ENCODE data around the gene ETNK1. TPM values are rescaled to one million over a fixed set of nuclear protein-coding genes. Genes with fewer than 3 reads are reported as not detected.
A peak's percentile ranks its signal among the peaks of the same experiment; 100 is the strongest.

ETNK1 gene
- total and polyA plus RNA-seq, 4 donors, result 14.3 to 129 (median 48.5) TPM

- WGBS, 2 donors, result 79 to 83% methylated on average over 3 of the region's 3 CpGs
- no peak for ATAC-seq (ENCODE audit: insufficient read depth, low FRiP score)
These were observed 7.0 kb downstream of the ETNK1 start for GRCh38 chr12:22631863-22632463.

GRCh38 chr12:22634883-22635282 is 9.9 kb downstream of the ETNK1 start:
- no peak overlapping the region for H3K27ac ChIP-seq (ENCODE audit: low read depth in 1 of 2, low read length in 1 of 2)
- peaks cover 0 to 11% (median 0%) of the 10 kb centered on the region in 5 donors for H3K4me1 ChIP-seq (ENCODE audit: control insufficient read depth in 5 of 5, insufficient read depth in 5 of 5, low read length in 5 of 5)
- H3K9me3 ChIP-seq (ENCODE audit: control insufficient read depth in 4 of 4, insufficient read depth in 3 of 4, low read length in 3 of 4), result no peaks in the 10 kb centered on the region
- no peak overlapping the region for H3K4me3 ChIP-seq
- ATAC-seq (ENCODE audit: insufficient read depth, low FRiP score), result no peak
- DNase-seq, result no peak
- H3K27me3 ChIP-seq (ENCODE audit: control insufficient read depth in 3 of 3, insufficient read depth in 3 of 3, low read length in 2 of 3), result no peaks in the 10 kb centered on the region
- H3K36me3 ChIP-seq (ENCODE audit: control insufficient read depth in 4 of 4, insufficient read depth in 4 of 4, low read length in 4 of 4), result peaks cover 0 to 7% (median 2%) of the 10 kb centered on the region in 4 donors
- no peak overlapping the region for H3K9ac ChIP-seq (ENCODE audit: insufficient read depth in 1 of 2, low read length in 2 of 2)
- WGBS, 2 donors, result 90 to 95% methylated on average over 3 of the region's 3 CpGs
- TF ChIP-seq CTCF (IDR thresholded peaks at IDR 0.05; ENCODE audit: control extremely low read depth, extremely low read depth), result no peak

More at GRCh38 chr12:22631863-22632463, 7.0 kb downstream of the ETNK1 start:
- no peak overlapping the region for H3K4me3 ChIP-seq
- H3K27me3 ChIP-seq (ENCODE audit: control insufficient read depth in 3 of 3, insufficient read depth in 3 of 3, low read length in 2 of 3), result no peaks in the 10 kb centered on the region
- no peaks in the 10 kb centered on the region for H3K9me3 ChIP-seq (ENCODE audit: control insufficient read depth in 4 of 4, insufficient read depth in 3 of 4, low read length in 3 of 4)
- peaks cover 0 to 23% (median 4%) of the 10 kb centered on the region in 5 donors for H3K4me1 ChIP-seq (ENCODE audit: control insufficient read depth in 5 of 5, insufficient read depth in 5 of 5, low read length in 5 of 5)
- no peak overlapping the region for H3K27ac ChIP-seq (ENCODE audit: low read depth in 1 of 2, low read length in 1 of 2)
- peak in 2 of 3 donors; percentile 39 to 49 for DNase-seq
- TF ChIP-seq CTCF (IDR thresholded peaks at IDR 0.05; ENCODE audit: control extremely low read depth, extremely low read depth), result peak; percentile 42
- peaks cover 0 to 7% (median 2%) of the 10 kb centered on the region in 4 donors for H3K36me3 ChIP-seq (ENCODE audit: control insufficient read depth in 4 of 4, insufficient read depth in 4 of 4, low read length in 4 of 4)
- no peak overlapping the region for H3K9ac ChIP-seq (ENCODE audit: insufficient read depth in 1 of 2, low read length in 2 of 2)

- ATAC-seq (ENCODE audit: insufficient read depth, low FRiP score) (no peak), DNase-seq (no peak)
- H3K9me3 ChIP-seq (ENCODE audit: control insufficient read depth in 4 of 4, insufficient read depth in 3 of 4, low read length in 3 of 4), result no peaks in the 10 kb centered on the region
- H3K36me3 ChIP-seq (ENCODE audit: control insufficient read depth in 4 of 4, insufficient read depth in 4 of 4, low read length in 4 of 4), result peaks cover 0 to 7% (median 2%) of the 10 kb centered on the region in 4 donors
- no peak for TF ChIP-seq CTCF (IDR thresholded peaks at IDR 0.05; ENCODE audit: control extremely low read depth, extremely low read depth)
- no peaks in the 10 kb centered on the region for H3K27me3 ChIP-seq (ENCODE audit: control insufficient read depth in 3 of 3, insufficient read depth in 3 of 3, low read length in 2 of 3)
- WGBS, 2 donors, result 58 to 67% methylated on average over 1 of the region's 1 CpG
- H3K9ac ChIP-seq (ENCODE audit: insufficient read depth in 1 of 2, low read length in 2 of 2), result no peak overlapping the region
- H3K4me1 ChIP-seq (ENCODE audit: control insufficient read depth in 5 of 5, insufficient read depth in 5 of 5, low read length in 5 of 5), result peaks cover 0 to 11% (median 0%) of the 10 kb centered on the region in 5 donors
- no peak overlapping the region for H3K27ac ChIP-seq (ENCODE audit: low read depth in 1 of 2, low read length in 1 of 2)
- no peak overlapping the region for H3K4me3 ChIP-seq
These were observed 10.8 kb downstream of the ETNK1 start for GRCh38 chr12:22635812-22636211.
